CD4-positive, alpha-beta T cell treated with Interleukin-4 for 1 hour (primary cell): Measurements from ENCODE around the gene NOS2.
"Not testable (repeated sequence)": the region's sequence is repeated elsewhere in the genome, so short reads cannot be mapped to it uniquely, and the experiment has no call there.

ENCODE experiments used
- DNase-seq, 2 donors: peaks; one replicate each; pipeline ENCODE4 v3.0.0-alpha.2; 2020 to 2022

The NOS2 gene

DNA sequence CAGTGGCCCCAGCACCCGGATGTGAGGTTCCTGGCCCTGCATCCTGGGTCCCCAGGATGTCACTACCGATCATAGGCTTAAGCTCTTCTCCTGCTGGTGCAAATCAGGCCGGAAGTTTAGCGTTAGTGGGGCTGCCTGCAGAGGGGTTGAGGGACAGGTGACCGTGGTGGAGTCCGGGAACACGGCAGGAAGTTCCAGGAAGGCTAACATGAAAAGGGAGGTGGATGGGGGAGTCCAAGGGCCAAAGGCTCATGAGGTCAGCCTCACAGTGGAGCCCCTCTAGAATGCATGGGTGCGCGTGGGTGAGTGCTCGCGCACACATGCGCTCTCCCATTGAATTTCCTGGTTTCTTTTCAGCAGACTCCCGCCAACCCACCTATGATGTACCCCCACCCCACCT is 46.6 kb downstream of the NOS2 start:
- DNase-seq: not testable (repeated sequence)

DNA sequence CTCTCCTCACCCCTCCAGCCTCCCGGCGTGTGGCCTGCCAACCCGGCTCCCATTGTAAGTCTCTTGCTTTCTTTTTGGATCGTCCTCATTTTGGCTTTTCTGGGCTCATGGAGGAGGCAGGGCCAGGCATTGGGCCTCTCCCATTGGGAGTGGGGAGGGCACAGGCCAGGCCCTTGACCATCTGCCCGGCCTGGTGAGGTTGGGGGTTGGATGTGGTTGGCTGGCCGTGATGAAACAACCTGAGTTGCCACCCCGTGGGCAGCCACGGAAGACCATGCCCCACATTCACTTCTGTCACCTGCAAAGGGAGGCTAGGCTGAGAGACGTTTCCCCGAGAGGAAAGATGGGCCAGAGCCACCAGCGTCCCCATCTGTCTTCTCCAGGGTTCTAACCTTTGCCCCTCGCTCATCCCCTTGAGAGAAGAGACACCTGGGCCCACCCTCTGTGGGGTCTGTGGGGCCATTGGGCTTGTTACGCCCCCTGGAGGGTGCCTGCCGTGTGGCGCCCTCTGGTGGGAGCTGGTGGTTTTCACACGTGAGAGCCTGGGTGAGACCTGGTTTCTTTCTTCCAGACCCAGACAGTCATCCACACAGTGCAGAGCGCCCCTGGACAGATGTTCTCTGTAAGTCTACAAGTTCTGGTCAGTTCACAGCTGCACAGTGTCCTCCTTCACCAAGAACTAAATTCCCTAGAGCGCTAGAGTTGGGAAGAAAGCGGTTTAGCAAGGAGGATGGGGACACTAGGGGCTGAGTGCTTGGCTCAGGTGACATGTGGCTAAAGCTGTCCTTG is 47.3 kb downstream of the NOS2 start:
- not testable (repeated sequence) for DNase-seq

DNA sequence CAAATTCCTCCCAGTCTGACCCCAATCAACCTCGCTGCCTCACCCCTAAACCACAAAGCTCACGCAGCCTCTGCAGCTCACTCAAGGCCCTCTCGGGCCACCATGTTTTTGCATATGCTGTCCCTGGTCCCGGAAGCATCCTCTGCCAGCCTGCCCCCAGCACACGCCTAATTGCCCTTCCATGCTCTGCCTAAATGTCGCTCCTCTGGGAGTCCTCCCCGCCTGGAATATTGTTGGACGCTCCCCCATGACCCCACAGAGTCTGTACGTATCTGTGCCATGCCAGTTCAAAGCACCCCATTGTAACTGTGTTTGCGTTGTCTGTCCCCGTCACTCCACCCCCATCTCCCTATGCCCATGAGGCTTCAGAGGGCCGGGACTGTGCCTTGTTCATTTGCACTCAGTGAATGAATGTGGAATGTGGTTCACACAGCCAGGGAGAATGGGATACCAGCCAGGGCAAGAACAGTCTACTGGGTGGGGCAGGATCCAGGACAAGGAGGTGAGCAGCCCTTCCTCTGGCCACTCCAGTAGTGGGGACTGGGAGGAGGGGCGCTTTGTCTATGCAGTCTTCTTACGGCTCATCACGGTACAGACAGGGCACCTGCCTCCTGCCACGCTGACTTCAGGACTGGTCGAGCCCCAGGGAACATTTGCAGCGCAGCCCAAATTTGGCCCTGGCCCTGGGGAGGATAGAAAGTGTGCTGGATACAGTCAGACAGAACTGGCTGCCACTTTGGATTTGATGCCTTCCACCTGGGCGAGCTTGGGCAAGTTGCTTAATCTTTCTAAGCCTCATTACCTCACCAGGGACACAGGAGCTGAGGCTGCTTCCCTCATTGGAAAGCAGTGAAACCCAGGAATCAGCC is 48.5 kb downstream of the NOS2 start:
- DNase-seq: no peak

DNA sequence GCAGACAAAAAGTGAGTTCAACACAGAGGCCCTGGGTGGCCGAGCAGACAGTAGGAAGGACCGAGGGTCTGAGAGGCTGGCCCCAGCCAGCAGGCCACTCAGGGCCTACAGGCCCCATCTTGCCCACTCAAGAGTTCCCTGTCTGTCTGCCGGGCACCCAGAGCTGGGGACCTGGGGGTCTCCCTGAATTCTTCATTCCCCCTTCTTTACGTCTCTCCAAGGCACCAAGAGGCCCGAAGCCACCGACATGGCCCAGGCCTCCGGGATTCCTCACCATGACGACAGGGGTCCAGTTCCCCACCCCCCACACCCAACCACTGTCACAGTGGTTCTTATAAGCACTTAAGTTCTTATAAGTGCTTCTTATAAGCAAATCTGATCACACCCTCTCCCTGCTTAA is 49.2 kb downstream of the NOS2 start:
- DNase-seq: no peak

DNA sequence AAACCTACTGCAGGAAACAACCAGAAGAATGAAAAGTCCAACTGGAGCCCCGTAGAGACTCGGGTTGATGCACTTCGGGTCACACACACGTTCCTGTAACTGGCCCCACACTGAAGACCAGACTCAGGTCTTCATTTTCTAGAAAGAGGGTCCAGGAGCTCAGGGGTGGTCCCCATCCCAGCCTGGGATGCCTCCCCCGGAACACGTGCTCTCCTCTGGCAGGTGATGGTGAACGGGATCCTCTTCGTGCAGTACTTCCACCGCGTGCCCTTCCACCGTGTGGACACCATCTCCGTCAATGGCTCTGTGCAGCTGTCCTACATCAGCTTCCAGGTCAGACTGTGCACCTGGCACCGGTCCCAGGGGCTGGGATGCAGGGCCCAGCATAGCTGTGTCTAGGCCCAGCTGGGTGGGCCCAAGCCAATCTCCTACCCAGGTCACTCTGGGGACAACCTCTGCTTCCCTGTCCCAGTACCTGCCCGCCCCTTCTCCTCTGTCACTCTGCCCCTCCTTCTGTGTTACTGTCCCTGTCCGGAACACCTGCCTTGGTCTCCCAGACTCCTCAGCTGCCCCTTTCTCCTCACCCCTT is 50.7 kb downstream of the NOS2 start:
- not testable (repeated sequence) for DNase-seq

DNA sequence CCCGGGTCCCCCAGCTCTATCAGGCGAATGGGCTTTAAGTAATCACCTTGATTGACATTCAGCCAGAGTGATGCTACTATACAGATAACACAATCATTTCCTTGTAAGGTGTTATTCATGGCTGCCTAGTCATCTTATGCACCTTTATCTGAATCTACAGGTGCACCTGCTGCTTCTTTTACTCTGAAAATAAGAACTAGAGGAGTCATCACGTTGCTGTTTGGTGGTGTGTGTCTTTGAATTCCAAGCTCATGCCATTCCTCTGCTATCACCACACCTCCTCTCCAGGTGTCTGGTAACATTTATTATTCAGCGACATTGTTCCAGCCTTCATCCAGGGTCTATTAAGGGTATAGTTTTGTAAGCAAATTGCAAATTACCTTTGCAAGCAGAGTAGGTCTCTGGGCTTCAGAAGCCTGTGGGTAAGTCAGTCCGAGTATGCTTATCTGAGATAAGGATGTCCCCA is 51.9 kb downstream of the NOS2 start:
- DNase-seq: no peak

DNA sequence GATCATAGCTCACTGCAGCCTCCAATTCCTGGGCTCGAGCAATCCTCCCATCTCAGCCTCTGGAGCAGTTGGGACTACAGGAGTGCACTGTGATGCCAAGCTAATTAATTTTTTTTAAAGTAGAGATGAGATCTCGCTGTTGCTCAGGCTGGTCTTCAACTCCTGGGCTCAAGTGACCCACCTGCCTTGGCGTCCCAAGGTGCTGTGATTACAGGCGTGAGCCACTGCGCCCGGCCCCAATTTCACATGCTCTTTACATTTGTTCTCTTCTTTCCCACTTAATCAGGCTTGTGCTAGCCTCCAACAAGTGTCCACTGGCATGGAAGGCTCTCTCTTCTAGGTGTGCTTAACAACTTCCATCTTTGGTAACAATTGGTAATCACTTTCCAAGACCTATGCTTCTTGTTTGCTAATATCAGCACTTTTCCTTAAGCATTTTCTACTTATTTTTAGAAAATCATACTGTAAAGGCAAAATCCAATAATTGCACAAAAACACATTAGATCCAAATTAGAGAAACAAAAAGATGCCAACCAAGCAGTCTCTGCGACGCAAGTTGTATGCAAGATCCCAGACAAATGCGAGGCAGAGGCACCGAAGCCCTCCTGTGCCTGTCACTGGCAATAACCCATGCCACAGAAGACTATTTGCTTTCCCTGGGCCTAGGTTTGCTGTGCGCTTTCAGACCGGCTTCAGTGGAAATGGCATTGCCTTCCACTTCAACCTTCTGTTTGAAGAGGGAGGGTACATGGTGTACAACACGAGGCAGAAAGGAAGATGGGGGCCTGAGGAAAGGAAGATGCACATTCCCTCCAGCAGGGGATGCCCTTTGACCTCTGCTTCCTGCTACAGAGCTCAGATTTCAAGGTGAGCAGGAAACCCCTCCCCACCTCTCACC is 52.6 kb downstream of the NOS2 start:
- DNase-seq: no peak

DNA sequence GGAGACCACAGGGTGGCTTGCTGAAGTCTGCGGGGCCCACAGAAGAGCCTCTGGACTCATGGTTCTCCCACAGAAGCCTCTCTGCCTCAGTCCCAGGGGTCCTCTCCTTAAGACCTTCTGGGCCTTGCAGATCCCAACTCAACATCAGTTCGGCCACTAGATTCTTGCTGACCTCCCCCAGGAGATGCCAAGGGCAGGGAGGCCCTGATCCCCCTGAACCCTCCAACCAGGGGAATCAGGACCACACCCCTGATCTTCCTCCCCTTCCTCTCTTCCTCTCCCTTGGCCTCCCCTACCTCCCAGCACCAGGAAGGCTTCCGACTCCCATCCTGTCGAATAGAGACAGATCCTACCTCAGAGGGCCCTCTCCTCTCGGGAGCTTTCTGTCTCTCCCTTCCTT is 53.4 kb downstream of the NOS2 start:
- no peak for DNase-seq

DNA sequence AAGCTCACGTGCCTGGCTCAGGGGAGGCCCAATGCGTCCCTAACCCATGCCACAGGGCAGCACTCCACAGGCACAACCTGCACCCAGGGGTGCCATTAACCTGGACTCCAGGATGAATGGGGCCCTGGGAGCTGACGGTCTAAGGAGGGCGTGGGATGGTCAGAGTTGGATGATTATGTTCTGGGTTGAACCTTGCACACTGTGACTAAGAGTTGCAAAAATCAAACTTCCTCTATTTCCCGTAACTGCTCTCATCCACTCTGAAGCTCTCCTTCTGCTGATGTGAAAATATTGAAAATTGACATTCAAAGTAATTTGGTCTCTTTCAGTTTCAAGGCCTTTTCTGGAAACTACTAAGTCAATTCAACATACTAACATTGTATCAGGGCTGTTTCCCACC is 54.0 kb downstream of the NOS2 start:
- not testable (repeated sequence) for DNase-seq

DNA sequence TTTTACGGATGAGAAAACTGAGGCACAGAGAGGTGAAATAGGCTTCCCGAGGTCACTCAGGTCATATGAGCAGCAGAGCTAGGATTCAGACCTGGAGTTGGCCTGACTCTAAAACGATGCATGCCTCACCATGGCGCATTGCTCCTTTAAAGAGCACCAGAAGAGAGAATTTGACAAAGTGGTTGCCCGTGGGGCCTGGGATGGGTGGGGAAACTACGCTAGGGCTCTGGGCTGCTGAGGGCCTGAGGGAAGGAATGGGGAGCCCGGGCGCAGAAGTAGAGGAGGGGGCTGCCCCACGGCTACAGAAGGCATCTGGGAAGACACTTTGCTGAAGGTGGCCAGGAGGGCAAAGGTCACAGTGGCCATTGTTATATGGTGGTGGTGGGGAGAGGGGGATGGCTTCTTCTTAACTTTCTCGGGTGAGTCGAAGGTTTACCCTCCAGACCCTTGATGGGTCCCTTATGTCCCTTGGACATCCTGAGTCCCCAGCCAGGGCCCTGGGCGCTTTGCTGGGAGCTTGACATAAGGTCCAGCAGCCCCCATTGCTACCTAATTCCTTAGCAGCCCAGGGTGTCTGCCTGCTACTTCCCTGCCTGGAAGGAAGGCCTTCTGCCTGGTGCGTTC is 55.0 kb downstream of the NOS2 start:
- not testable (repeated sequence) for DNase-seq

DNA sequence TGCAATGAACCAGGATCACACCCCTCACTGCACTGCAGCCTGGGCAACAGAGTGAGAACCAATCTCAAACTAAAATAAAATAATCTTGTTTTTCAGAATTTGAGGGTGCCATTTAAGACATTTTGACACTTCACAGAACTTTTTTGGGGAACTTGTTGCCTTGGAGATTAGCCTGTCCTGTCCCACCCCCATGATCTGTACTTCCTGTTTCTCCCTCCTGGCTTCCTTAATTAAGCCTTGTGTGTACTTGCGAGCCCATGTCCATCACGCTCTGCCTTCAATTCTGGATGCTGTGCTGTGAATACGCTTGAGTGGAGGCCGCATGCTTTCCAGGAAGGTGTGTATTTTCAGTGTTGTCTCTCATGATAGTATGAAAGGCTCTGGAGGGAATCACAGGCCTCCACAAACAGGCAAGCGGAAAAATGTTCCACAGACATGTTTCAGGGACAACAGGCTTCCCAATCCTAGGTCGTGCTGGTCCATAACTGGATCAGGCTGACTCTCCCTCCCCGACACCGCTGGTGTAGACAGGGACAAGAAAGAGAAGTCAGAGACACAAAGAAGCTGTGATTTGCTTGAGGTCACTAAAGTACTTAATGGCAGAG is 56.9 kb downstream of the NOS2 start:
- DNase-seq: peak in 1 of 2 donors; percentile 37

DNA sequence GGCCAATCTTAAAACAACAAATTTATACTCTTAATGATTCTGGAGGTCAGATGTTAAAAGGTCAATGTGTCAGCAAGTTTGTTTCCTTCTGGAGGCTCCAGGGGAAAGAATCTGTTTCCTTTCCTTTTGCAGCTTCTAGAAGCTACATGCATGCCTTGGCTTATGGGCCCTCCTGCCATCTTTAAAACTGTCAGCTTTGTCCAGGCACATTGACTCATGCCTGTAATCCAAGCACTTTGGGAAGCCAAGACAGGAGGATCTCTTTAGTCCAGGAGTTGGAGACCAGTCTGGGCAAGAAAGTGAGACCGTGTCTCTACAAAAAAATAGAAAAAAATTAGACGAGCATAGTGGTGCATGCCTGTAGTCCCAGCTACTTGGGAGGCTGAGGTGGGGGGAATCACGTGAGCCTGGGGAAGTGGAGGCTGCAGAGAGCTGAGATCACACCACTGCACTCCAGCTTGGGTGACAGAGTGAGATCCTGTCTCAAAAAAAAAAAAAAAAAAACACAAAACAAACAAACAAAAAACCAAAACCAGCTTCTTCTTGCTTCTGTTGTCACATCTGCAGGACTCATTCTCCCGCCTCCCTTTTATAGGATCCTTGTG is 58.3 kb downstream of the NOS2 start:
- no peak for DNase-seq

DNA sequence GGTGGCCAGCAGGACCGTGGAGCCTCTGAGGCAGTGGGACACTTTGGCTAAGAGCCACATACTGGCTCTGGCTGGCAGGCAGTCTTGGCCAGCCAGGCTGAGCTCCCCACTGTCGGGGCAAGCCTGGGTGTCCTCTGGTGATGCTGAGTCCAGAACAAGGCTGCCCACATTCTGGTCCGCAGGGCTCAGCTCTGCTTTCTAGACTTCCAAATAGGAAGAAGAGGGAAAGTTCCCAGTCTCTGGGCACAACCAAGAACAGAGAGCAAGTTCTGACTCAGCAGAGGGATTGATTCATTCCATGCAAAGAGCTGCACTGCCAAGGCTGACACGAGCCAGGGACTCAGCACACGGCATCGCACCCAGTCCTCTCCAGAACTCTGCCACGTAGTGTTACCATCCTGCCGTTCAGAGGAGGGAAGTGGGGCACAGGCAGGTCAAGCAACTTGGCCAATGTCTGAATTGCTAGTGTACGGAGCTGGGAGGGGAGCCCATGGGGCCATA is 58.9 kb downstream of the NOS2 start:
- no peak for DNase-seq

DNA sequence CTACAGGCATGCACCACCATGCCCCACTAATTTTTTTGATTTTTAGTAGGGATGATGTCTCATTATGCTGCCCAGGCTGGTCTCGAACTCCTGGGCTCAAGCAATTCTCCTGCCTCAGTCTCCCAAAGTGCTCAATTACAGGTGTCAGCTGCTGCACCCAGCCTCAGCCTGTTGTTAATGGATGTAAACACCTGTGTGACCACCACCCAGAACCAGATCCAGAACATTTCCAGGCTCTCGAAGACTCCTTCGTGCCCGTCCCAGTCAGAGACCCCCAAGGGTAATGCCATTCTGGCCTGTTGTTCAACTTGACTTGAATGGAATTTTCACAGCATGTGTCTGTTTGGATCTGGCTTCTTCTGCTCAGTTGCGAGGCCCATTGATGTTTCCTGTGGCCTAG is 59.8 kb downstream of the NOS2 start:
- not testable (repeated sequence) for DNase-seq

DNA sequence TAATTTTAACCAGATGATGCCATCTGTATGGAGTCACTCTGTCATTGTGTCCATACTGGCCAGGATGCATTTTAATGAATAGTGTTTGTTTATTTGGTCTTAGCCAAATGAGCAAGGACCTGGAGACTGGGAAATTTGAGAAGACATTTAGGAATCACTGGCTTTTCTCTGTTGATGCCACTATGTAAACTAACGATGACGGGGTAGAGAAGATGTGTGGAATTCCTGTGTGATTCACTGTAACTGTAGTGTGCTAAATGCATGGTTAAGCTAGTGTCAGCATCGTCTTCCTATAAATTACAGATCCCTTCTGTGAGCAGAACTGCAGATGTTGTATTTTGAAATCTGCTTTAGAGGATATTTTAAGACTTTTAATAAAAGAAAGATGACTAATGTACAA is 66.6 kb downstream of the NOS2 start:
- no peak for DNase-seq

DNA sequence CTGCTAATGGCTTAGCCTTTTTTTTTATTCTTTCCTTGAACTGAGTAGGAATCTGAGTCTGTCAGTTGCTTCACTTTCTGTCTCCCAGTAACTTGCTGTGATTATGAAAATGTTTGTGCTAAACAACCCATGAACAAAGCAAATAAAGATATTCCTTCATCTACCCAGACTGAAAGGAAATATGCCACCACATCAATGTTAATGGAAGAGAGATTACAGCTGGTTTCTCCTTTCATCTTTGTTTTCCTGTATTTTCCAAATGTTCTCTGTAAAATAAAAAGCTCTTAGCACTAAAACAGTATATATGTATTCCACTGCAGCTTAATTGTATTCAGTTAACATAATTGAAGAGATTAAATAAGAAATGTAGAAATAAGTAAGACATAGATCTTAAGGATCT is 67.6 kb downstream of the NOS2 start:
- not testable (repeated sequence) for DNase-seq

DNA sequence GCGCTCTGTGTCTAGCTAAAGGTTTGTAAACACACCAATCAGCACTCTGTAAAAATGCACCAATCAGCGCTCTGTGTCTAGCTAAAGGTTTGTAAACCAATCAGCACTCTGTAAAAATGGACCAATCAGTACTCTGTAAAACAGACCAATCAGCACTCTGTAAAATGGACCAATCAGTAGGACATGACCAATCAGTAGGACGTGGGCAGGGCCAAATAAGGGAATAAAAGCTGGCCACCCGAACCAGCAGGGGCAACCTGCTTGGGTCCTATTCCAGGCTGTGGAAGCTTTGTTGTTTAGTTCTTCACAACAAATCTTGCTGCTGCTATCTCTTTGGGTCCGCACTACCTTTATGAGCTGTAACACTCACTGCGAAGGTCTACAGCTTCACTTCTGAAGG is 74.3 kb downstream of the NOS2 start:
- not testable (repeated sequence) for DNase-seq

DNA sequence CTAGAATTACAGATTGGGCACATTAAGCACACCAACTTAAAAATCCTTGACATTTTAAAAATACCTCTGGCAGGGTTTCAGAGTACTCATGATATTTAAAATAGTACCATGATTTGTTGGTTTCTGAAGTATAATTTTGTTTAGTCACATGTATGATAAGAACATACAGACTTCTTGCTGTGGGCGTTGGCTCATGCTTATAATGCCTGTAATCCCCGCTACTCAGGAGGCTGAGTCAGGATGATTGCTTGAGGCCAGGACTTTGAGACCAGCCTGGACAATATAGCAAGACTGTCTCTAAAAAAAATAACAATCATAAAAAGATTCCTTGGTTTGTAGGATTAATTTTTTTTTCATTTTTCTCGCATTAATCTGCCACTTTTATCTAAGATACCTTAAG is 78.5 kb downstream of the NOS2 start:
- DNase-seq: no peak
